ENCODE results near the gene TNF.
A peak's percentile ranks its signal among the peaks of the same experiment; 100 is the strongest.

TNF gene
- 17.3 to 25.3 reads per million in 2 donors for total RNA-seq

- DNase-seq, result no peak
Measured at GRCh38 chr6:31575335-31575901, at the start of gene TNF. Gene TNF (plus strand): TSS chr6:31575565. CDS start chr6:31575742, 177 bp downstream.

GRCh38 chr6:31525932-31526591 is 49.3 kb upstream of the TNF start:
- no peak for DNase-seq

DNA sequence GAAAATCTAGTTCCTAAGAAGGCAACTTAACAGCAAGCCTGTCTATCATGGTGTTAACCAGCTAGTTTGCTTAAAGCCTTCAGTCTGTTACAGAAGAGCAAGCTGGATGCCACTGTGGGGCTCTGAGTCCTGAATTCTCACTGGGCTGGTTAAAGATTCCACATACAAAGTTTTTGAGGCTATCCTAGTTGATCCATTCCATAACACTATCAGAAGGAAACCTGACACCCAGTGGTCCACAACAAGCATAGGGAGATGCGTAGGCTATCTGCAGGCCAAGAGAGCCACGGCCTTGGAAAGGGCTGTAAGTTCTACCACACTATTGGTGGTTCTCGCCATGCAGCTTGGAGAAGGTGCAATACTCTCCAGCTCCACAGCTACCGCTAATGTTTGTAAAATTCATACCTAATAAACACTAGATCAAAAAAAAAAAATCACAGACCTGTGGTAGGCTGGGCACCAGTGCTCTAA is 47.0 kb upstream of the TNF start:
- no peak for DNase-seq

GRCh38 chr6:31528821-31529328 is 46.5 kb upstream of the TNF start, which contains the start of gene MCCD1:
Gene MCCD1 (plus strand): TSS chr6:31528962. CDS start chr6:31529015, 53 bp downstream.
- DNase-seq, result no peak

DNA sequence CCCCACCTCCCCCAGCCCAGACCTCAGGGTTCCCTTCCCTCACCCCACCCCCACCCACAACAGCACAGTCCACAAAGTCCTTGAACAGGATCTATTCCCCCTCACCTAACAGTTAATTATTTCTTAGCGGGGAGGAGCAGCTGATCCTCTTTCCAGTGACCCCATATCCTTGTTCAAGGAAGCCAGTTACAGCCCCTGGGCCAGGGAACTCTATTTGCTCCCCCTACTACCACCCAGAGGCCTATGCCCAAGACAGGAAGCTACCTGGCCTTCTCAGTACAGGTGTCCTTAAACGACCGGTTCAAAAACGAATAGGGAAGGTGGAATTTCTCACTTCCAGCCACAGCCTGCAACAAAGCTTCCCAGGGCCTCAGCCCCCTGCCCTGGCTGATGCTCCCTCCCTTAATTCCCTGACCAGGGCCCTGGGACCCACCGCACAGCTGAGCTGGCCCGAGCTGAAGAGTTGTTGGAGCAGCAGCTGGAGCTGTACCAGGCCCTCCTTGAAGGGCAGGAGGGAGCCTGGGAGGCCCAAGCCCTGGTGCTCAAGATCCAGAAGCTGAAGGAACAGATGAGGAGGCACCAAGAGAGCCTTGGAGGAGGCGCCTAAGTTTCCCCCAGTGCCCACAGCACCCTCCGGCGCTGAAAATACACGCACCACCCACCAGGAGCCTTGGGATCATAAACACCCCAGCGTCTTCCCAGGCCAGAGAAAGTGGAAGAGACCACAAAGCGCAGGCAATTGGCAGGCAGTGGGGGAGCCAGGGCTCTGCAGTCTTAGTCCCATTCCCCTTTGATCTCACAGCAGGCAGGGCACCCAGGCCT is 45.8 kb upstream of the TNF start:
- DNase-seq, result no peak

- DNase-seq, result no peak
Measured at GRCh38 chr6:31530659-31531058, 44.7 kb upstream of the TNF start.

GRCh38 chr6:31531162-31531561 is 44.2 kb upstream of the TNF start:
- no peak for DNase-seq

DNA sequence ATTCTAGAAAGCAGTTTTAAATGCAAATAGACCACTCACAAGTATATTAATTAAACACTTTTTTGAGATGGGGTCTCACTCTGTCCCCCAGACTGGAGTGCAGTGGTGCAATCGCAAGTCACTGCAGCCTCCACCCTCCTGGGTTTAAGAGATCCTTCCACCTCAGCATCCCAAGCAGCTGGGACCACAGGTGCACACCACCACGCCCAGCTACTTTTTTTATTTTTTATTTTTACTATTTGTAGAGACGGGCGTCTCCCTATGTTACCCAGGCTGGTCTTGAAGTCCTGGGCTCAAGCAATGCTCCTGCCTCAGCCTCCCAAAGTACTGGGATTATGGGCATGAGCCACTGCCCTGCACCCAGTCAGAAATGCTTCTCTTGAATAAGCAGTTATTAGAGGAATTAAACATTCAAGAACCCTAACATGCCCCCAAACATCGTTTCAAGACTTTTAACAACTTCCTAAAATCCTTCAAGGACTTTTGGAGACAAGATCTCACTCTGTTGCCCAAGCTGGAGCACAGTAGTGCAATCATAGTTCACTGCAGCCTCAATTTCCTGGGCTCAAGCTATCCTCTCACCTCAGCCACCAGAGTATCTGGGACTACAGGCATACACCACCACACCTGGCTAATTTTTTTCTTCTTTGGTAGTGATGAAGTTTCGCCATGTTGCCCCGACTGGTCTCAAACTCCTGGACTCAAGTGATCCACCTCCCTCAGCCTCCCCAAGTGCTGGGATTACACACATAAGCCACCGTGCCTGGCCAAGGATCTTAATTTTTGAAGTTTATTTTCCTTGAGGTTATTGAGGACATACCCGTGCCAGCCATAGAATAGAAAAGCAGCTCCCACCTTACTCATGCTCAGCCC is 43.4 kb upstream of the TNF start:
- DNase-seq, result no peak

DNA sequence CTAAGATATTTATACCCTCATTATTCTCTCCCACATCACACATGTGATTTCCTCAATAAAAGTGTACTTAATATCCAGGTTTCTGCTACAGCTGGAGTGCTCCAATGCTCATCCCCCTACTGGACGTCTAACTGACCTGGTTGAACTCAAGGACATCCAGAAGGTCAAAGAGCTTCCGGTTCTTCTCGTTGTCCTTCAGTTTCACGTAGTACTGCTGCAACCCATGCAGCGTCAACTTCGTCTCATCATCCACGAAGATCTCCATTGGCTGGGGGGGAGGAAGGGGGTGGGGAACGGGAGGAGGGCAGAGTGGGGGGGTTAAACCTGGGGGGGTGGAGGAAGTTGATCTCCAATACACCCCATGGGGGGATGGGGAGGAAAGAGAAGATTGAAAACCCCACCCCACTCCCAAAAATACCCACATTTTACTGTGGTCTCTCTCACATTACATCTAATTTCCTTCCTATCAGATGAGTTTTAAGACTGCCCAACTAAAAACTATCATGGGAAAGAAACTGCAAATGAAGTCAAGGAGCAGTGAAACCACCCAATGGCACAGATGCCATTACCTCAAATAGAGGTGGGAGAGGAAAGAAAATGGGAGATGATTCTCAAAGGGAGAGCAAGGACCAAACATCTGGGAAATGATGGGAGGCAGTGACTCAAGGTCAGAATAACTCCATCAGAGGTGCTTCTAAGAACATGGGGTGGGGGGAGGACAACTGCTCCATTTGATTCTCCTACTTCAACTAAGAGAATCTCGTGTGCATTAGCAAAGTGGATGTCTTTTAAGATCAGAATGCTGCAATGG is 42.5 kb upstream of the TNF start:
- no peak for DNase-seq

- DNase-seq, result no peak
Measured at GRCh38 chr6:31533455-31533841, 41.9 kb upstream of the TNF start.

GRCh38 chr6:31534011-31534410 is 41.4 kb upstream of the TNF start:
- DNase-seq, result no peak

GRCh38 chr6:31534521-31535040 is 40.8 kb upstream of the TNF start:
- no peak for DNase-seq

- no peak for DNase-seq
Measured at GRCh38 chr6:31535538-31536324, 39.6 kb upstream of the TNF start.

- DNase-seq, result no peak
Measured at GRCh38 chr6:31538805-31539400, 36.5 kb upstream of the TNF start.

- DNase-seq, result no peak
Measured at GRCh38 chr6:31540640-31541039, 34.7 kb upstream of the TNF start.

- DNase-seq, result no peak
Measured at GRCh38 chr6:31541059-31541657, 34.2 kb upstream of the TNF start.

DNA sequence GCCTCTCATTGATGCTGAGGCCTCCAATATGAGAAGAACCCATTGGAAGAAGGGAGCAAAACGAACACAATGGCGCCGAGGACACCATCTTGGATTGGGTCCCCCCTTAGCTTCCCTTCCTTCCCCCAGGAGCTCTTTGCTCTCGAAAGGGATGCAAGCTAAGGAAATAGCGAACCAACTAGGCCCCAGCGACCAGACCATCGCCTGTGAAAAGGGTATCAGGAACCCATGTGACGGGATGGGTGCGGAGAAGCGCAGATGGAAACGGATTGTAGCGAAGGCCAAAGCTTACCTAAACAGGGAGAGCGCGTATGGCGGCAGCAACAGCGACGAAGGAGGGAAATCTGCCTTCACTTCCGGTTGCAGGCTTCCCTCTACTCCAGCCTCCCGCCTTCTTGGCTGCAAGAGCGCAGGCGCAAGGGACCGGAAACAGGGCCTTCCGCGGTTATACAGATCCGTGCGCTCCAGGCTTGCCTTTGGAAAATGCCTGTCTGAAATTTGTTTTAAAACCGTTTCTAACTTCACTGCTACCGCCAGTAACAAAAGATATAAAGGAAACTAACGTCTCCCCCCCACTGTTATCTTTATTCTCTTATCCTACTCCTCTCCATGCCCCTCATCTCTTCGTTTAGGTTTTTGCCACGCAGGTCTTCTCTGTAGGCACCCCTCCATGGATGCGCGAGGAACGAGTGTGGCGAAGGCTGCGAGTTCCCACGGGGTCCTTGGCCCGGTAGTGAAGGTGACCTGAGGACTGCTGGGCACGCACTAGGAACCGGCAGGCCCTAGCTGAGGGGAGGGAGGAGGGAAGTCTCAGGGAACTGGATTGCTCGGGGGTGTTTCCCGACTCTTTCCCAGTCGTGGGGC is 33.5 kb upstream of the TNF start, which contains the start of gene DDX39B:
TSS of gene DDX39B (minus strand) at position 346 of the 864 bp plus-strand sequence. CDS start 1,471 bp downstream, outside the sequence.
- DNase-seq, result peak; percentile 77

DNA sequence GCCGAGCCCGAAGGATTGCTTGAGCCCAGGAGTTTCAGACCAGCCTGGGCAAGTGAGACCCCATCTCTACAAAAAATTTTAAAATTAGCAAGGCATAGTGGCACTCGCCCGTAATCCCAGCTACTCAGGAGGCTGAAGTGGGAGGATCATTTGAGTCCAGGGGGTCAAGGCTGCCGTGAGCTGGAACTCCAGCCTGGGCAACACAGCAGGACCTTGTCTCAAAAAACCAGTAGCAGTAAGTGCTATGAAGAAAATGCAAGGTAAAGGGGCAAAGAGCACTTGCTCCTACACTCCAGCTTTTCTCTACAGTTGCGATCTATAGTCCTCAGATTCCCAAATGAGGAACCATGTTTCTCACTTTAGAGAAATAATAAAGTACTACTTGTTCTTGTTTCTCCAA is 31.7 kb upstream of the TNF start:
- no peak for DNase-seq
